ENCODE data around the gene NGFR. TPM values are rescaled to one million over a fixed set of nuclear protein-coding genes. Genes with fewer than 3 reads are reported as not detected.

NGFR gene
- total and polyA plus RNA-seq, 2 donors (not counting 1 experiment from before 2014, with no cell fraction given) = 0.14 to 0.17 TPM

DNA sequence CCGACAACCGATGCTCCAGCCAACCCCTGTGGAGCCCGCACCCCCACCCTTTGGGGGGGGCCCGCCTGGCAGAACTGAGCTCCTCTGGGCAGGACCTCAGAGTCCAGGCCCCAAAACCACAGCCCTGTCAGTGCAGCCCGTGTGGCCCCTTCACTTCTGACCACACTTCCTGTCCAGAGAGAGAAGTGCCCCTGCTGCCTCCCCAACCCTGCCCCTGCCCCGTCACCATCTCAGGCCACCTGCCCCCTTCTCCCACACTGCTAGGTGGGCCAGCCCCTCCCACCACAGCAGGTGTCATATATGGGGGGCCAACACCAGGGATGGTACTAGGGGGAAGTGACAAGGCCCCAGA, 17.9 kb downstream of the NGFR start:
- Histone ChIP-seq H3K9ac (ENCODE audit: insufficient read depth, low read length) (no peak overlapping the region), H3K36me3 (ENCODE audit: control insufficient read depth, insufficient read depth, low read length) (no peaks in the 10 kb centered on the region), H3K4me2 (ENCODE audit: extremely low read depth, insufficient read depth, low read length) (no peak overlapping the region), H3K9me3 (ENCODE audit: control insufficient read depth, insufficient read depth, low read depth, low read length) (no peaks in the 10 kb centered on the region), H3K4me3 (replicated peaks in 1 of 4; ENCODE audit: control extremely low read depth in 1 of 4, insufficient read depth in 1 of 4, low read depth in 3 of 4, low read length in 4 of 4) (no peak overlapping the region), H3K27me3 (ENCODE audit: control insufficient read depth, insufficient read depth, low read length) (peaks cover 9% of the 10 kb centered on the region), H2AFZ (ENCODE audit: low read length) (no peak overlapping the region), H3K4me1 (ENCODE audit: control insufficient read depth, extremely low read depth, insufficient read depth, low read length) (peaks cover 18% of the 10 kb centered on the region), H3K27ac (ENCODE audit: insufficient read depth, low read length) (no peak overlapping the region), H4K20me1 (ENCODE audit: control insufficient read depth, extremely low read depth, insufficient read depth, low read length) (no peaks in the 10 kb centered on the region), H3K79me2 (ENCODE audit: control insufficient read depth, insufficient read depth, low read length) (no peaks in the 10 kb centered on the region)
- TF ChIP-seq, protein P1, sequence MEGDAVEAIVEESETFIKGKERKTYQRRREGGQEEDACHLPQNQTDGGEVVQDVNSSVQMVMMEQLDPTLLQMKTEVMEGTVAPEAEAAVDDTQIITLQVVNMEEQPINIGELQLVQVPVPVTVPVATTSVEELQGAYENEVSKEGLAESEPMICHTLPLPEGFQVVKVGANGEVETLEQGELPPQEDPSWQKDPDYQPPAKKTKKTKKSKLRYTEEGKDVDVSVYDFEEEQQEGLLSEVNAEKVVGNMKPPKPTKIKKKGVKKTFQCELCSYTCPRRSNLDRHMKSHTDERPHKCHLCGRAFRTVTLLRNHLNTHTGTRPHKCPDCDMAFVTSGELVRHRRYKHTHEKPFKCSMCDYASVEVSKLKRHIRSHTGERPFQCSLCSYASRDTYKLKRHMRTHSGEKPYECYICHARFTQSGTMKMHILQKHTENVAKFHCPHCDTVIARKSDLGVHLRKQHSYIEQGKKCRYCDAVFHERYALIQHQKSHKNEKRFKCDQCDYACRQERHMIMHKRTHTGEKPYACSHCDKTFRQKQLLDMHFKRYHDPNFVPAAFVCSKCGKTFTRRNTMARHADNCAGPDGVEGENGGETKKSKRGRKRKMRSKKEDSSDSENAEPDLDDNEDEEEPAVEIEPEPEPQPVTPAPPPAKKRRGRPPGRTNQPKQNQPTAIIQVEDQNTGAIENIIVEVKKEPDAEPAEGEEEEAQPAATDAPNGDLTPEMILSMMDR (conservative IDR thresholded peaks at IDR 0.05 in 1 of 2, IDR thresholded peaks at IDR 0.05 in 1 of 2; ENCODE audit: low read depth in 1 of 2, low read length in 2 of 2) = no peak
- TF ChIP-seq EZH2 (IDR thresholded peaks at IDR 0.05; ENCODE audit: low read length, missing control alignments) = no peak
- no peak for DNase-seq (ENCODE audit: low read depth in 2 of 2)

DNA sequence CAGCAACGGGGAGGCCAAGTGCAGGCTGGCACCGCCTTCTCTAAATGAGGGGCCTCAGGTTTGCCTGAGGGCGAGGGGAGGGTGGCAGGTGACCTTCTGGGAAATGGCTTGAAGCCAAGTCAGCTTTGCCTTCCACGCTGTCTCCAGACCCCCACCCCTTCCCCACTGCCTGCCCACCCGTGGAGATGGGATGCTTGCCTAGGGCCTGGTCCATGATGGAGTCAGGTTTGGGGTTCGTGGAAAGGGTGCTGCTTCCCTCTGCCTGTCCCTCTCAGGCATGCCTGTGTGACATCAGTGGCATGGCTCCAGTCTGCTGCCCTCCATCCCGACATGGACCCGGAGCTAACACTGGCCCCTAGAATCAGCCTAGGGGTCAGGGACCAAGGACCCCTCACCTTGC, 18.5 kb downstream of the NGFR start:
- Histone ChIP-seq H3K27ac (ENCODE audit: insufficient read depth, low read length) (no peak overlapping the region), H3K4me2 (ENCODE audit: extremely low read depth, insufficient read depth, low read length) (no peak overlapping the region), H3K4me1 (ENCODE audit: control insufficient read depth, extremely low read depth, insufficient read depth, low read length) (peaks cover 18% of the 10 kb centered on the region), H3K79me2 (ENCODE audit: control insufficient read depth, insufficient read depth, low read length) (no peaks in the 10 kb centered on the region), H4K20me1 (ENCODE audit: control insufficient read depth, extremely low read depth, insufficient read depth, low read length) (no peaks in the 10 kb centered on the region), H3K4me3 (replicated peaks in 1 of 4; ENCODE audit: control extremely low read depth in 1 of 4, insufficient read depth in 1 of 4, low read depth in 3 of 4, low read length in 4 of 4) (no peak overlapping the region), H2AFZ (ENCODE audit: low read length) (no peak overlapping the region), H3K36me3 (ENCODE audit: control insufficient read depth, insufficient read depth, low read length) (no peaks in the 10 kb centered on the region), H3K27me3 (ENCODE audit: control insufficient read depth, insufficient read depth, low read length) (peaks cover 12% of the 10 kb centered on the region), H3K9me3 (ENCODE audit: control insufficient read depth, insufficient read depth, low read depth, low read length) (no peaks in the 10 kb centered on the region), H3K9ac (ENCODE audit: insufficient read depth, low read length) (no peak overlapping the region)
- DNase-seq (ENCODE audit: low read depth in 2 of 2) = no peak
- TF ChIP-seq, protein P1 (conservative IDR thresholded peaks at IDR 0.05 in 1 of 2, IDR thresholded peaks at IDR 0.05 in 1 of 2; ENCODE audit: low read depth in 1 of 2, low read length in 2 of 2) = no peak
- TF ChIP-seq EZH2 (IDR thresholded peaks at IDR 0.05; ENCODE audit: low read length, missing control alignments) = peak; percentile 38

DNA sequence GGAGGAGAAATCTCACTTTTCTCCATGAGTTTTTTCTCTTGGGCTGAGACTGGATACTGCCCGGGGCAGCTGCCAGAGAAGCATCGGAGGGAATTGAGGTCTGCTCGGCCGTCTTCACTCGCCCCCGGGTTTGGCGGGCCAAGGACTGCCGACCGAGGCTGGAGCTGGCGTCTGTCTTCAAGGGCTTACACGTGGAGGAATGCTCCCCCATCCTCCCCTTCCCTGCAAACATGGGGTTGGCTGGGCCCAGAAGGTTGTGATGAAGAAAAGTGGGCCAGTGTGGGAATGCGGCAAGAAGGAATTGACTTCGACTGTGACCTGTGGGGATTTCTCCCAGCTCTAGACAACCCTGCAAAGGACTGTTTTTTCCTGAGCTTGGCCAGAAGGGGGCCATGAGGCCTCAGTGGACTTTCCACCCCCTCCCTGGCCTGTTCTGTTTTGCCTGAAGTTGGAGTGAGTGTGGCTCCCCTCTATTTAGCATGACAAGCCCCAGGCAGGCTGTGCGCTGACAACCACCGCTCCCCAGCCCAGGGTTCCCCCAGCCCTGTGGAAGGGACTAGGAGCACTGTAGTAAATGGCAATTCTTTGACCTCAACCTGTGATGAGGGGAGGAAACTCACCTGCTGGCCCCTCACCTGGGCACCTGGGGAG, 19.1 kb downstream of the NGFR start:
- Histone ChIP-seq H3K9ac (ENCODE audit: insufficient read depth, low read length) (no peak overlapping the region), H3K36me3 (ENCODE audit: control insufficient read depth, insufficient read depth, low read length) (no peaks in the 10 kb centered on the region), H3K4me3 (replicated peaks in 1 of 4; ENCODE audit: control extremely low read depth in 1 of 4, insufficient read depth in 1 of 4, low read depth in 3 of 4, low read length in 4 of 4) (no peak overlapping the region), H2AFZ (ENCODE audit: low read length) (no peak overlapping the region), H3K4me2 (ENCODE audit: extremely low read depth, insufficient read depth, low read length) (no peak overlapping the region), H3K27ac (ENCODE audit: insufficient read depth, low read length) (no peak overlapping the region), H3K27me3 (ENCODE audit: control insufficient read depth, insufficient read depth, low read length) (peaks cover 11% of the 10 kb centered on the region), H3K4me1 (ENCODE audit: control insufficient read depth, extremely low read depth, insufficient read depth, low read length) (peaks cover 18% of the 10 kb centered on the region), H3K79me2 (ENCODE audit: control insufficient read depth, insufficient read depth, low read length) (no peaks in the 10 kb centered on the region), H4K20me1 (ENCODE audit: control insufficient read depth, extremely low read depth, insufficient read depth, low read length) (no peaks in the 10 kb centered on the region), H3K9me3 (ENCODE audit: control insufficient read depth, insufficient read depth, low read depth, low read length) (no peaks in the 10 kb centered on the region)
- no peak for TF ChIP-seq EZH2 (IDR thresholded peaks at IDR 0.05; ENCODE audit: low read length, missing control alignments)
- TF ChIP-seq, protein P1 (conservative IDR thresholded peaks at IDR 0.05 in 1 of 2, IDR thresholded peaks at IDR 0.05 in 1 of 2; ENCODE audit: low read depth in 1 of 2, low read length in 2 of 2) = peak in 1 of 2 donors; percentile 34
- peak in 1 of 2 donors; percentile 9 for DNase-seq (ENCODE audit: low read depth in 2 of 2)
